Ovary (tissue), 3 donors: ENCODE results near the gene ANAPC15.

Experiments
- EP300 ChIP-seq: sonication (generic); formaldehyde crosslinking; IDR thresholded peaks from one replicate; pipeline ENCODE4 v1.6.1; 2017; ENCODE audit warnings: antibody characterized with exemption
- POLR2A ChIP-seq: fragments of 450-650 bp; IDR thresholded peaks from one replicate; pipeline ENCODE4 v1.6.1; 2017; ENCODE audit warnings: antibody characterized with exemption, mild to moderate bottlenecking, moderate library complexity
- TF ChIP-seq, protein P1 (sequence below), 3 donors: fragments of 450-650 bp in 2 of 3; fragments of 200-600 bp in 1 of 3; IDR thresholded peaks; one replicate each; pipeline versions ENCODE4 v1.5.1 to v1.8.0; 2016 to 2022; ENCODE audit warnings: antibody characterized with exemption in 3 of 3, mild to moderate bottlenecking in 1 of 3
- donor health status: DM: no; HTN: no; CAD: no.

- TF ChIP-seq, protein P1, sequence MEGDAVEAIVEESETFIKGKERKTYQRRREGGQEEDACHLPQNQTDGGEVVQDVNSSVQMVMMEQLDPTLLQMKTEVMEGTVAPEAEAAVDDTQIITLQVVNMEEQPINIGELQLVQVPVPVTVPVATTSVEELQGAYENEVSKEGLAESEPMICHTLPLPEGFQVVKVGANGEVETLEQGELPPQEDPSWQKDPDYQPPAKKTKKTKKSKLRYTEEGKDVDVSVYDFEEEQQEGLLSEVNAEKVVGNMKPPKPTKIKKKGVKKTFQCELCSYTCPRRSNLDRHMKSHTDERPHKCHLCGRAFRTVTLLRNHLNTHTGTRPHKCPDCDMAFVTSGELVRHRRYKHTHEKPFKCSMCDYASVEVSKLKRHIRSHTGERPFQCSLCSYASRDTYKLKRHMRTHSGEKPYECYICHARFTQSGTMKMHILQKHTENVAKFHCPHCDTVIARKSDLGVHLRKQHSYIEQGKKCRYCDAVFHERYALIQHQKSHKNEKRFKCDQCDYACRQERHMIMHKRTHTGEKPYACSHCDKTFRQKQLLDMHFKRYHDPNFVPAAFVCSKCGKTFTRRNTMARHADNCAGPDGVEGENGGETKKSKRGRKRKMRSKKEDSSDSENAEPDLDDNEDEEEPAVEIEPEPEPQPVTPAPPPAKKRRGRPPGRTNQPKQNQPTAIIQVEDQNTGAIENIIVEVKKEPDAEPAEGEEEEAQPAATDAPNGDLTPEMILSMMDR (IDR thresholded peaks at IDR 0.05) = no peak
- TF ChIP-seq POLR2A (no peak), EP300 (no peak)
Observed at GRCh38 chr11:72150882-72151281, 38.4 kb upstream of the ANAPC15 start.
